Activated CD8-positive, alpha-beta T cell treated with anti-CD3 and anti-CD28 coated beads for 36 hours (primary cell): Measurements from ENCODE around the gene MRGPRX2. TPM values are rescaled to one million over a fixed set of nuclear protein-coding genes. Genes with fewer than 3 reads are reported as not detected.

Experiments
- ATAC-seq: fragments of 200-7000 bp; cut with Tn5 transposase; one replicate; pipeline ENCODE4 v1.10.0; 2021; ENCODE audit warnings: mild to moderate bottlenecking, moderate library complexity
- CTCF ChIA-PET: fragments of 350-600 bp; sonication (Branson Sonifier 250); formaldehyde crosslinking; loops from one replicate; lab custom pipeline; 2021; ENCODE audit warnings: antibody characterized with exemption; lab: Charles Lee
- POLR2A ChIA-PET: fragments of 350-600 bp; sonication (Branson Sonifier 250); formaldehyde crosslinking; loops from one replicate; lab custom pipeline; 2021; ENCODE audit warnings: antibody characterized with exemption; lab: Charles Lee
- DNase-seq: peaks from one replicate; pipeline ENCODE4 v3.0.0-alpha.2; 2020
- H3K27ac Mint-ChIP-seq: one replicate; pipeline ENCODE4 v1.8.0; 2021; ENCODE audit warnings: mild to moderate bottlenecking, mixed read lengths
- H3K27me3 Mint-ChIP-seq: one replicate; pipeline ENCODE4 v1.8.0; 2021; ENCODE audit warnings: mixed read lengths
- H3K36me3 Mint-ChIP-seq: one replicate; pipeline ENCODE4 v1.8.0; 2021; ENCODE audit warnings: low read depth, mixed read lengths
- H3K4me1 Mint-ChIP-seq: one replicate; pipeline ENCODE4 v1.8.0; 2021; ENCODE audit warnings: low read depth, mixed read lengths
- H3K4me3 Mint-ChIP-seq: one replicate; pipeline ENCODE4 v1.8.0; 2021; ENCODE audit warnings: mild to moderate bottlenecking, moderate library complexity, mixed read lengths
- H3K9me3 Mint-ChIP-seq: one replicate; pipeline ENCODE4 v1.8.0; 2021; ENCODE audit warnings: mixed read lengths
- intact Hi-C: fragments of 100-400 bp; cut with micrococcal nuclease; formaldehyde crosslinking; loops from one replicate; pipeline ENCODE4 v1.10.0; 2022
- total RNA-seq, 2 experiments: library from RNA; stranded (reverse); gene quantifications; one replicate each; pipeline ENCODE4 v1.2.3, GENCODE V29; 2021
- TF ChIP-seq, protein P1 (sequence below): fragments of 200-600 bp; IDR thresholded peaks from one replicate; pipeline ENCODE4 v1.8.0; 2022; ENCODE audit warnings: antibody characterized with exemption, mild to moderate bottlenecking

The MRGPRX2 gene
- total RNA-seq, 2 experiments from 2014 or later, result not detected

DNA sequence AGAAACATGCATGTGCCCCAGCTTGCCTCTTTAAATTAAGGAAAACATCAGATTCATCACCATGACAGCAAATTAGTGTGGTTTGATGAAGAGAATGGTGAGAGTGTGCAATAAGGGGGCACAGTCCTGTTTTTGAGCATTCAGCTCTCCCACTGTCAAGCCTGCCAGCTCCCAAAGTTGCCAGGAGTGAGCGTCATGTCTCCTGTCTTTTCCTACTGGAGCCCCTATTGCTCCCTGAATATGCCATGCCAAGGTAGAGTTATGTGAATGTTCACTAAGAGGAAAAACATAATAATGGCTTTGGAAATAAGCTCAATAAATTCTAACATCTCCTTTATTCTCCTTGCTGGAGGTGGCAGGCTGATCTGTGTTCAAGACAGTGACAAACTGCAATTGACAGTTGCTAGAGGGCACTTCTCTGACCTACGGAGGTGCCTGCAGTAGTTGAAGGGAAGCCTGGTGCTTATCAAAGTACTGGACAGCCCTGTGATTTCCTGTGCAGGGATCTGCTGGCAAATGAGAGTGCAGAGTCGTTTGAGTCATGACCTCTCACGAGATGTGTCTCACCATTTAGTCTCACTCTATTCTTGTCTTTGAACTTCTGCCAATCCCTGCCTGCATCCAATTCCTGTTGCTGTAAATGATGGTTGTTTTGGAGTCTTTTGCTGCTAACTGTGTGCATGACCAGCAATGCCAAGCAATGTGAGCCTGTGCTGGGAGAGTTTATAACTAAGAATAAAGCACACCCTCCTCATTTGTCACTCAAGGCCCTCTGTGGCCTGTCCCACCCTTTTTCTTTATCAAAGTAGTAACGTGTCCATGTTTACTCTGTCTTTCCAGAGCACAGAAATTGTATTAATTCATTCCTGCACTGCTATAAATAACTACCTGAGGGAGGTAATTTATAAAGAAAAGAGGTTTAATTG, 34.8 kb downstream of the MRGPRX2 start:
- H3K9me3 Mint-ChIP-seq, result no peaks in the 10 kb centered on the region
- no peaks in the 10 kb centered on the region for H3K36me3 Mint-ChIP-seq
- TF ChIP-seq, protein P1, sequence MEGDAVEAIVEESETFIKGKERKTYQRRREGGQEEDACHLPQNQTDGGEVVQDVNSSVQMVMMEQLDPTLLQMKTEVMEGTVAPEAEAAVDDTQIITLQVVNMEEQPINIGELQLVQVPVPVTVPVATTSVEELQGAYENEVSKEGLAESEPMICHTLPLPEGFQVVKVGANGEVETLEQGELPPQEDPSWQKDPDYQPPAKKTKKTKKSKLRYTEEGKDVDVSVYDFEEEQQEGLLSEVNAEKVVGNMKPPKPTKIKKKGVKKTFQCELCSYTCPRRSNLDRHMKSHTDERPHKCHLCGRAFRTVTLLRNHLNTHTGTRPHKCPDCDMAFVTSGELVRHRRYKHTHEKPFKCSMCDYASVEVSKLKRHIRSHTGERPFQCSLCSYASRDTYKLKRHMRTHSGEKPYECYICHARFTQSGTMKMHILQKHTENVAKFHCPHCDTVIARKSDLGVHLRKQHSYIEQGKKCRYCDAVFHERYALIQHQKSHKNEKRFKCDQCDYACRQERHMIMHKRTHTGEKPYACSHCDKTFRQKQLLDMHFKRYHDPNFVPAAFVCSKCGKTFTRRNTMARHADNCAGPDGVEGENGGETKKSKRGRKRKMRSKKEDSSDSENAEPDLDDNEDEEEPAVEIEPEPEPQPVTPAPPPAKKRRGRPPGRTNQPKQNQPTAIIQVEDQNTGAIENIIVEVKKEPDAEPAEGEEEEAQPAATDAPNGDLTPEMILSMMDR, result no peak
- no peaks in the 10 kb centered on the region for H3K4me1 Mint-ChIP-seq
- peaks cover 28% of the 10 kb centered on the region for H3K27me3 Mint-ChIP-seq
- ChIA-PET POLR2A (interaction anchor here (0.7 kb wide), 1 partner anchor 289 kb away, joined by 3 read pairs; no protein-coding TSS in a partner anchor), CTCF (interaction anchor here (1.0 kb wide), 1 partner anchor 52 kb away, joined by 3 read pairs; no protein-coding TSS in a partner anchor)
- intact Hi-C loops, result no loop called here
- DNase-seq, result no peak
- no peak overlapping the region for H3K4me3 Mint-ChIP-seq
- H3K27ac Mint-ChIP-seq, result no peak overlapping the region
- ATAC-seq, result no peak

DNA sequence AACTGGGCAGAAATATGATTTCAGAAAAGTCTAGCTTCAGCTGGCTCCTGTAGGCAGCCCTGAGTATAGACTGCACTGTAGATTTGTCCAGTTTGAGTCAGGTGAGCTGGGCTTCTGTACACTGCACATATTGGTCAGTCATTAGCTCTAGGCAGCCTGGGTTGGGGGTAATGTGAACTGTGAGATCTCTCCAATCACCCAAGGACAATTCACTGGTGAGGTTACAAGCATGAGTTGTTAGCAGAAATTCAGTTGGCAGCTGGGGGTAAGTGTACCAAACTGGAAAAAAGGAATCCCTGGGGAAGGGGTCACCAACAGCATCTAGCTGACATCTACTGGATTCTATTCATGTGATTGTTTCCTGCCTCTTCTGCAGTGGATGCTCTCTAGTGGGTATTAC, 39.7 kb downstream of the MRGPRX2 start:
- Mint-ChIP-seq H3K27me3 (peaks cover 26% of the 10 kb centered on the region), H3K27ac (no peak overlapping the region), H3K4me1 (no peaks in the 10 kb centered on the region), H3K9me3 (no peaks in the 10 kb centered on the region), H3K4me3 (no peak overlapping the region), H3K36me3 (no peaks in the 10 kb centered on the region)
- POLR2A ChIA-PET, result no interaction called here
- intact Hi-C loops, result no loop called here
- ATAC-seq (no peak), DNase-seq (no peak)
- CTCF ChIA-PET, result no interaction called here
- TF ChIP-seq, protein P1, result no peak

DNA sequence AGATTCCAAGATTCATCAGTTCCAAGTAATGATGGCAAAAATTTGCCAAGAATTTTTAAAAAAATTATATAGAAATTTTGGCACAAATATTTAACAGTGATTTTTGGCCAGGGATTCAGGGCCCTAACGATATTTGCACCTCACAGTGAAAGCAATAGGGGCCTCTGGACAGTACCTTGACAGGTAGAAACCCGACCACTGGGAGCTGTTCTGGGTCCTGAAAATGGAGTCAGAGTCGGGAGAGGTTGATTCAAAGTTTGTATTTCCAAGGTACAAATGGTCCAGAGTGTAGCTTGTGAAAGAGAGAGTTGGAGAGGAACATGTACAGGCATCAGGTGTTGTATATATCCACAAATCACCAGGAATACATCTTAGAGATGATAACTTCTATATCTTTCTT, 41.6 kb downstream of the MRGPRX2 start:
- Mint-ChIP-seq H3K36me3 (no peaks in the 10 kb centered on the region), H3K27ac (no peak overlapping the region), H3K4me1 (no peaks in the 10 kb centered on the region), H3K27me3 (peaks cover 22% of the 10 kb centered on the region), H3K9me3 (no peaks in the 10 kb centered on the region), H3K4me3 (no peak overlapping the region)
- intact Hi-C loops, result no loop called here
- TF ChIP-seq, protein P1, result no peak
- ChIA-PET CTCF (interaction anchor here (1.0 kb wide), 1 partner anchor 52 kb away, joined by 3 read pairs; no protein-coding TSS in a partner anchor), POLR2A (no interaction called here)
- DNase-seq (no peak), ATAC-seq (no peak)

DNA sequence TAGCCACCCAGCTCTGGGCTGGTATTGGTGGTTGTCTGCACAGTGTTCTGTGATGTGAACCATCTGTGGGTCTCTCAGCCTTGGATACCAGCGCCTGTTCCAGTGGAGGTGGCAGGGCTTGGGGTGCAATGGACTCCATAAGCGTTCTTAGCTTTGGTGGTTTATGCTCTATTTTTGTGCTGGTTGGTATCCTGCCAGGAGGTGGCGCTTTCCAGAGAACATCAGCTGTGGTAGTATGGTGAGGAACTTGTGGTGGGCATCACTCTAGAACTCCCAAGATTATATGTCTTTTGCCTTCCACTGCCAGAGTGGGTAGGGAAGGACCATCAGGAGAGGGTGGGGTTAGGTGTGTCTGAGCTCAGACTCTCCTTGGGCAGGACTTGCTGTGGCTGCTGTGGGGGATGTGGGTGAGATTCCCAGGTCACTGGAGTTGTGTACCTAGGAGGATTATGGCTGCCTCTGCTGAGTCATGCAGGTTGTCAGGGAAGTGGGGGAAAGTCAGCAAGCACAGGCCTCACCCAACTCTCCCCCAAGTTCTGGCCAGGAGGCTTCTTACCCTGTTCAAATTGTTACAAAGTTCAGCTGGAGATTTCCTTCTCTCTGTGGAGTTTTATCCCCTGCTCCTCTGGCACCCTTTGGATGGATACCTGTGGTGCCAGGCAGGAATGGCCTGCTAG, 47.2 kb downstream of the MRGPRX2 start:
- peaks cover 8% of the 10 kb centered on the region for H3K9me3 Mint-ChIP-seq
- TF ChIP-seq, protein P1, result no peak
- ChIA-PET CTCF (interaction anchor here (1.0 kb wide), 1 partner anchor 57 kb away, joined by 3 read pairs; no protein-coding TSS in a partner anchor), POLR2A (no interaction called here)
- no peak overlapping the region for H3K4me3 Mint-ChIP-seq
- H3K27ac Mint-ChIP-seq, result no peak overlapping the region
- intact Hi-C loops, result no loop called here
- peak; percentile 8 for DNase-seq
- H3K36me3 Mint-ChIP-seq, result no peaks in the 10 kb centered on the region
- ATAC-seq, result no peak
- peaks cover 19% of the 10 kb centered on the region for H3K27me3 Mint-ChIP-seq
- H3K4me1 Mint-ChIP-seq, result no peaks in the 10 kb centered on the region
